Measurements from ENCODE around the gene SALL4. TPM values are rescaled to one million over a fixed set of nuclear protein-coding genes. Genes with fewer than 3 reads are reported as not detected.
A peak's percentile ranks its signal among the peaks of the same experiment; 100 is the strongest.
"Not testable (repeated sequence)": the region's sequence is repeated elsewhere in the genome, so short reads cannot be mapped to it uniquely, and the experiment has no call there.

SALL4 gene
- total RNA-seq, 1 experiment from 2014 or later, result 2.4 TPM

- peak; percentile 77 for DNase-seq (ENCODE audit: low read depth)
Observed at GRCh38 chr20:51766994-51767866, 35.1 kb downstream of the SALL4 start.

- not testable (repeated sequence) for DNase-seq (ENCODE audit: low read depth)
Observed at GRCh38 chr20:51765381-51765780, 36.9 kb downstream of the SALL4 start.

GRCh38 chr20:51763965-51764602, 38.2 kb downstream of the SALL4 start:
- peak; percentile 51 for DNase-seq (ENCODE audit: low read depth)

- DNase-seq (ENCODE audit: low read depth), result peak; percentile 92
Observed at GRCh38 chr20:51760905-51761546, 41.3 kb downstream of the SALL4 start.

- peak; percentile 31 for DNase-seq (ENCODE audit: low read depth)
Observed at GRCh38 chr20:51759769-51760510, 42.4 kb downstream of the SALL4 start.

- no peak for DNase-seq (ENCODE audit: low read depth)
Observed at GRCh38 chr20:51758978-51759544, 43.3 kb downstream of the SALL4 start.

GRCh38 chr20:51757226-51757625, 45.1 kb downstream of the SALL4 start:
- no peak for DNase-seq (ENCODE audit: low read depth)

GRCh38 chr20:51756653-51757052, 45.7 kb downstream of the SALL4 start:
- no peak for DNase-seq (ENCODE audit: low read depth)

GRCh38 chr20:51753220-51753619, 49.1 kb downstream of the SALL4 start:
- not testable (repeated sequence) for DNase-seq (ENCODE audit: low read depth)

- peak; percentile 96 for DNase-seq (ENCODE audit: low read depth)
Observed at GRCh38 chr20:51752343-51752951, 49.9 kb downstream of the SALL4 start.

- no peak for DNase-seq (ENCODE audit: low read depth)
Observed at GRCh38 chr20:51750770-51751388, 51.4 kb downstream of the SALL4 start.

GRCh38 chr20:51750037-51750769, 52.1 kb downstream of the SALL4 start:
- peak; percentile 100 for DNase-seq (ENCODE audit: low read depth)

- DNase-seq (ENCODE audit: low read depth), result peak; percentile 91
Observed at GRCh38 chr20:51749674-51750036, 52.7 kb downstream of the SALL4 start.

- no peak for DNase-seq (ENCODE audit: low read depth)
Observed at GRCh38 chr20:51747182-51747911, 55.0 kb downstream of the SALL4 start.

GRCh38 chr20:51745804-51746203, 56.5 kb downstream of the SALL4 start:
- DNase-seq (ENCODE audit: low read depth), result no peak

- DNase-seq (ENCODE audit: low read depth), result no peak
Observed at GRCh38 chr20:51740838-51741237, 61.5 kb downstream of the SALL4 start.

GRCh38 chr20:51740308-51740707, 62.0 kb downstream of the SALL4 start:
- DNase-seq (ENCODE audit: low read depth), result not testable (repeated sequence)

GRCh38 chr20:51739722-51740249, 62.5 kb downstream of the SALL4 start:
- DNase-seq (ENCODE audit: low read depth), result no peak

- DNase-seq (ENCODE audit: low read depth), result peak; percentile 39
Observed at GRCh38 chr20:51738877-51739447, 63.4 kb downstream of the SALL4 start.
